Ishikawa (cell line): ENCODE data around the gene ARID3B.

ENCODE experiments used
- CREB1 ChIP-seq: IDR thresholded peaks from 2 replicates; pipeline ENCODE4 v1.6.1; 2012; ENCODE audit warnings: low read depth
- EGR1 ChIP-seq: IDR thresholded peaks from 2 replicates; pipeline ENCODE4 v1.6.1; 2012
- FOXM1 ChIP-seq: IDR thresholded peaks from 2 replicates; pipeline ENCODE4 v1.6.1; 2012; ENCODE audit warnings: low read depth, borderline replicate concordance
- MAX ChIP-seq: IDR thresholded peaks from 2 replicates; pipeline ENCODE4 v1.6.1; 2012

DNA sequence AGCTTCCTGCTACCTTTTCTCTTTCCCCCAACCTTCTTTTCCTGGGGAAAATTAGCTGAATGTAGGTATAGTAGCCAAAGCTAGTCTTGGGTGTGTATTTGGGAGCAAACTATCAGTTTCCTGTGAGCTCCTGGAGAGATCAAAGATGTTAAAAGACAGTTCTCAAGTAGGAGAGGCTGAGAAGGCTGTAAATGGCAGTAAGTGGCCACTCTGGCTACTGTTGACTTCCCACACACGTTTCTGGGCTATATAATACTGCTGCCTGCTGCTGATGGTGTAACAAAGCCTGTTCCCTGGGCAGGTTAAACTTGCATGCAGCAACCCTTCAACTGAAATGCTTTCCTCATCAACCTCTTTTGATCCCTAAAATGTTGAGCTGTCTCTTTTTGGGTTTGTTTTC lies 27.6 kb downstream of the ARID3B start:
- TF ChIP-seq FOXM1: no peak
- TF ChIP-seq MAX: no peak
- no peak for TF ChIP-seq EGR1
- no peak for TF ChIP-seq CREB1
